Myocyte (in vitro differentiated cells): ENCODE results near the gene SEMA6D. TPM values are rescaled to one million over a fixed set of nuclear protein-coding genes. Genes with fewer than 3 reads are reported as not detected.
A peak's percentile ranks its signal among the peaks of the same experiment; 100 is the strongest.

Experiments
- DNase-seq: peaks from one replicate; pipeline ENCODE4 v3.0.0-alpha.2; 2012; ENCODE audit warnings: low read depth
- total RNA-seq: library from RNA; depleted of rRNA; stranded (reverse); fragments of >200 nt; gene quantifications from 2 replicates; pipeline ENCODE4 v1.2.3, GENCODE V29; 2014

SEMA6D gene
- total RNA-seq, 1 donor from 2014 or later = 1.2 TPM

GRCh38 chr15:47820057-47820746 is 102.9 kb downstream of the SEMA6D start:
- peak; percentile 33 for DNase-seq

GRCh38 chr15:47820747-47821319 is 103.5 kb downstream of the SEMA6D start:
- DNase-seq = peak; percentile 25

- DNase-seq = no peak
Observed at GRCh38 chr15:47822048-47822447, 104.7 kb downstream of the SEMA6D start.
